ENCODE measurements around the gene MVP. TPM values are rescaled to one million over a fixed set of nuclear protein-coding genes. Genes with fewer than 3 reads are reported as not detected.

The MVP gene
- total RNA-seq, 1 donor from 2014 or later, result 177 TPM

GRCh38 chr16:29808219-29808900, 11.9 kb upstream of the MVP start:
- POLR2A ChIA-PET, result interaction anchor here (0.6 to 5.5 kb wide), 10 partner anchors 11 to 609 kb away, joined by 3 to 147 read pairs (median 8); partner anchors contain the start of genes ALDOA, KCTD13, KIF22 and MVP
- intact Hi-C loops (cut with micrococcal nuclease), result no loop called here
- TF ChIP-seq, protein P1, sequence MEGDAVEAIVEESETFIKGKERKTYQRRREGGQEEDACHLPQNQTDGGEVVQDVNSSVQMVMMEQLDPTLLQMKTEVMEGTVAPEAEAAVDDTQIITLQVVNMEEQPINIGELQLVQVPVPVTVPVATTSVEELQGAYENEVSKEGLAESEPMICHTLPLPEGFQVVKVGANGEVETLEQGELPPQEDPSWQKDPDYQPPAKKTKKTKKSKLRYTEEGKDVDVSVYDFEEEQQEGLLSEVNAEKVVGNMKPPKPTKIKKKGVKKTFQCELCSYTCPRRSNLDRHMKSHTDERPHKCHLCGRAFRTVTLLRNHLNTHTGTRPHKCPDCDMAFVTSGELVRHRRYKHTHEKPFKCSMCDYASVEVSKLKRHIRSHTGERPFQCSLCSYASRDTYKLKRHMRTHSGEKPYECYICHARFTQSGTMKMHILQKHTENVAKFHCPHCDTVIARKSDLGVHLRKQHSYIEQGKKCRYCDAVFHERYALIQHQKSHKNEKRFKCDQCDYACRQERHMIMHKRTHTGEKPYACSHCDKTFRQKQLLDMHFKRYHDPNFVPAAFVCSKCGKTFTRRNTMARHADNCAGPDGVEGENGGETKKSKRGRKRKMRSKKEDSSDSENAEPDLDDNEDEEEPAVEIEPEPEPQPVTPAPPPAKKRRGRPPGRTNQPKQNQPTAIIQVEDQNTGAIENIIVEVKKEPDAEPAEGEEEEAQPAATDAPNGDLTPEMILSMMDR (IDR thresholded peaks at IDR 0.05), result no peak
- H3K27me3 Mint-ChIP-seq, result no peaks in the 10 kb centered on the region
- no peak for DNase-seq
- H3K27ac Mint-ChIP-seq, result peak overlapping the region; percentile 81
- H3K36me3 Mint-ChIP-seq (ENCODE audit: low read depth), result peaks cover 26% of the 10 kb centered on the region
- CTCF ChIA-PET, result interaction anchor here (0.8 to 2.8 kb wide), 11 partner anchors 8 to 198 kb away, joined by 3 to 43 read pairs (median 7); partner anchors contain the start of genes KIF22, MVP, PAGR1 and TAOK2
- H3K9me3 Mint-ChIP-seq, result no peaks in the 10 kb centered on the region
- peak overlapping the region; percentile 80 for H3K4me3 Mint-ChIP-seq
- no peak for ATAC-seq (ENCODE audit: low read depth)
- peaks cover 59% of the 10 kb centered on the region for H3K4me1 Mint-ChIP-seq

- ATAC-seq (ENCODE audit: low read depth) (no peak), DNase-seq (no peak)
- CTCF ChIA-PET, result interaction anchor here (1.1 to 2.8 kb wide), 6 partner anchors 7 to 164 kb away, joined by 3 to 43 read pairs (median 10); partner anchors contain the start of genes PAGR1 and TAOK2
- no peaks in the 10 kb centered on the region for H3K9me3 Mint-ChIP-seq
- peak overlapping the region; percentile 2 for H3K27ac Mint-ChIP-seq
- intact Hi-C loops (cut with micrococcal nuclease), result no loop called here
- peaks cover 54% of the 10 kb centered on the region for H3K4me1 Mint-ChIP-seq
- no peaks in the 10 kb centered on the region for H3K27me3 Mint-ChIP-seq
- no peak overlapping the region for H3K4me3 Mint-ChIP-seq
- POLR2A ChIA-PET, result interaction anchor here (0.6 to 5.5 kb wide), 3 partner anchors 10 to 196 kb away, joined by 7 to 147 read pairs (median 8); partner anchors contain the start of genes MVP and PAGR1
- TF ChIP-seq, protein P1 (IDR thresholded peaks at IDR 0.05), result no peak
- peaks cover 26% of the 10 kb centered on the region for H3K36me3 Mint-ChIP-seq (ENCODE audit: low read depth)
Observed at GRCh38 chr16:29809031-29809747, 11.1 kb upstream of the MVP start.

DNA sequence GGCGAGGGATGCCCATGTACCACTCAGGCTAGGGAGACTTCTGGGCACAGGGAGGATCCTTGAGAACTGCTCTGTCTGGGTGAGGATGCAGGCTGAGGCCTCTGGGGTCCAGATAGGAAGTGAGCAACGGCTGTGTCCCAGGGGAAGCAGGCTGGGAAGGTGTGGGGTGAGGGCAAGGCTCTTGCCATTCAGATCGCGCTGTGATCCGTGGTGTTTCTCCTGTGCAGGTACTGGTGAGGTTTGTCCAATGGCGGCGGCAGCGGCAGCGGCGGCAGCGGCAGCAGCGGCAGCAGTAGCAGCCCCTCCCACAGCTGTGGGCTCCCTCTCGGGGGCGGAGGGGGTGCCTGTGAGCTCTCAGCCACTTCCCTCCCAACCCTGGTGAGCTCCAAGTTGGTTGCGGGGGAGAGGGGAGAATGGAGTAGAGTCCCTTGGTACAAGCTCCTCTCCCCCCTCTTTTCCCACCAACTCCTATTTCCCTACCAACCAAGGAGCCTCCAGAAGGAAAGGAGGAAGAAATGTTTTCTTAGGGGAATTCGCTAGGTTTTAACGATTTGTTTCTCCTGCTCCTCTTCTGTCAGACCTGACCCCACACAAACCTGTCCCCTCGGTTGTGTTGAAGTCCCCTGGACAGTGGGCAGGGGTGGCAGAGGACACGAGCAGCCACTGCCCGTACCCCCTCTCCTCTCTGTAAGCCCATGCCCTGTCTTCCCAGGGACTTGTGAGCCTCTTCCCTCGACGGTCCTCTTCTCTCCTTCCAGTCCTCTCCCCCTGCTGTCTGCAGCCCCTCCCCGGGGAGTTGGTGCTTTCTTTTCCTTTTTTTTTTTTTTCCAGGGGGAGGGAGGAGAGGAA, 10.2 kb upstream of the MVP start:
- ATAC-seq (ENCODE audit: low read depth), result no peak
- POLR2A ChIA-PET, result interaction anchor here (0.6 to 5.5 kb wide), 4 partner anchors 9 to 109 kb away, joined by 4 to 147 read pairs (median 6); partner anchors contain the start of genes KIF22, MVP and PAGR1
- peaks cover 51% of the 10 kb centered on the region for H3K4me1 Mint-ChIP-seq
- CTCF ChIA-PET, result interaction anchor here (1.2 kb wide), 1 partner anchor 38 kb away, joined by 4 read pairs; no protein-coding TSS in a partner anchor
- TF ChIP-seq, protein P1 (IDR thresholded peaks at IDR 0.05), result no peak
- DNase-seq, result no peak
- no peak overlapping the region for H3K27ac Mint-ChIP-seq
- peaks cover 26% of the 10 kb centered on the region for H3K36me3 Mint-ChIP-seq (ENCODE audit: low read depth)
- H3K27me3 Mint-ChIP-seq, result no peaks in the 10 kb centered on the region
- H3K4me3 Mint-ChIP-seq, result peak overlapping the region; percentile 80
- intact Hi-C loops (cut with micrococcal nuclease), result loop anchor here (2.0 kb wide), 1 partner anchor 211 kb away; no protein-coding TSS in a partner anchor
- no peaks in the 10 kb centered on the region for H3K9me3 Mint-ChIP-seq

GRCh38 chr16:29810699-29811169, 9.5 kb upstream of the MVP start:
- no peak for ATAC-seq (ENCODE audit: low read depth)
- CTCF ChIA-PET, result interaction anchor here (1.2 kb wide), 1 partner anchor 38 kb away, joined by 4 read pairs; no protein-coding TSS in a partner anchor
- no peaks in the 10 kb centered on the region for H3K9me3 Mint-ChIP-seq
- TF ChIP-seq, protein P1 (IDR thresholded peaks at IDR 0.05), result no peak
- H3K27ac Mint-ChIP-seq, result peak overlapping the region; percentile 53
- intact Hi-C loops (cut with micrococcal nuclease), result loop anchor here (2.0 kb wide), 1 partner anchor 210 kb away; no protein-coding TSS in a partner anchor
- H3K4me1 Mint-ChIP-seq, result peaks cover 53% of the 10 kb centered on the region
- no peak for DNase-seq
- peak overlapping the region; percentile 80 for H3K4me3 Mint-ChIP-seq
- H3K36me3 Mint-ChIP-seq (ENCODE audit: low read depth), result peaks cover 24% of the 10 kb centered on the region
- no peaks in the 10 kb centered on the region for H3K27me3 Mint-ChIP-seq
- POLR2A ChIA-PET, result interaction anchor here (0.9 to 5.5 kb wide), 4 partner anchors 8 to 25 kb away, joined by 4 to 147 read pairs (median 6); partner anchors contain the start of genes KIF22, MVP and PAGR1
